RPMI8226 (cell line): Measurements from ENCODE around the gene ACP2.
A peak's percentile ranks its signal among the peaks of the same experiment; 100 is the strongest.

Source experiments
- DNase-seq: peaks from one replicate; pipeline ENCODE4 v3.0.0-alpha.2; 2015

ACP2 gene

GRCh38 chr11:47248664-47249377, at the start of gene ACP2:
Gene ACP2, minus strand, starts transcription at chr11:47248814. Its CDS starts 25 bp downstream, at chr11:47248789.
- peak; percentile 96 for DNase-seq

- no peak for DNase-seq
Measured at GRCh38 chr11:47296045-47296444, 47.4 kb upstream of the ACP2 start.

GRCh38 chr11:47295385-47295784, 46.8 kb upstream of the ACP2 start:
- no peak for DNase-seq

GRCh38 chr11:47289856-47290255, 41.2 kb upstream of the ACP2 start:
- DNase-seq = no peak

- no peak for DNase-seq
Measured at GRCh38 chr11:47288066-47288465, 39.5 kb upstream of the ACP2 start.

- DNase-seq = no peak
Measured at GRCh38 chr11:47285969-47286770, 37.6 kb upstream of the ACP2 start.

GRCh38 chr11:47284151-47284550, 35.5 kb upstream of the ACP2 start:
- no peak for DNase-seq

- DNase-seq = no peak
Measured at GRCh38 chr11:47282462-47282861, 33.8 kb upstream of the ACP2 start.

GRCh38 chr11:47280860-47281259, 32.2 kb upstream of the ACP2 start:
- DNase-seq = no peak

- no peak for DNase-seq
Measured at GRCh38 chr11:47280099-47280498, 31.5 kb upstream of the ACP2 start.

GRCh38 chr11:47278769-47279168, 30.2 kb upstream of the ACP2 start:
- no peak for DNase-seq

GRCh38 chr11:47278058-47278457, 29.4 kb upstream of the ACP2 start:
- no peak for DNase-seq

GRCh38 chr11:47276923-47277322, 28.3 kb upstream of the ACP2 start:
- no peak for DNase-seq

- no peak for DNase-seq
Measured at GRCh38 chr11:47274495-47275235, 26.1 kb upstream of the ACP2 start.

- DNase-seq = no peak
Measured at GRCh38 chr11:47272706-47273105, 24.1 kb upstream of the ACP2 start.

- peak; percentile 69 for DNase-seq
Measured at GRCh38 chr11:47271961-47272661, 23.5 kb upstream of the ACP2 start.

GRCh38 chr11:47271328-47271727, 22.7 kb upstream of the ACP2 start:
- DNase-seq = no peak

- peak; percentile 73 for DNase-seq
Measured at GRCh38 chr11:47270331-47271271, 22.0 kb upstream of the ACP2 start.

GRCh38 chr11:47269829-47270305, 21.3 kb upstream of the ACP2 start, which contains the start of gene MADD:
Gene MADD, plus strand, starts transcription at chr11:47270133.
- peak; percentile 96 for DNase-seq

GRCh38 chr11:47269002-47269828, 20.6 kb upstream of the ACP2 start:
- peak; percentile 96 for DNase-seq
